A549 (cell line): ENCODE measurements around the gene ZNF341. TPM values are rescaled to one million over a fixed set of nuclear protein-coding genes. Genes with fewer than 3 reads are reported as not detected.

Experiments
- ATAC-seq, 2 experiments: fragments of 200-7000 bp in 1 of 2; fragments of >200 bp in 1 of 2; cut with Nextera tagmentation in 1 of 2; cut with Tn5 transposase in 1 of 2; 3 replicates each; pipeline versions ENCODE4 v1.8.0 to v1.9.1; 2018 to 2020; ENCODE audit warnings: mild to moderate bottlenecking in 1 of 2, moderate library complexity in 1 of 2
- CTCF ChIA-PET: fragments of 300-600 bp; sonication (Branson Sonifier 250); formaldehyde crosslinking; extraction: SDS; loops from one replicate; lab custom pipeline; 2021; ENCODE audit warnings: antibody characterized with exemption, inconsistent platforms; lab: Yijun Ruan, JAX
- POLR2A ChIA-PET: fragments of 350-600 bp; formaldehyde crosslinking; extraction: SDS; loops from one replicate; lab custom pipeline; 2021; ENCODE audit warnings: antibody characterized with exemption, inconsistent platforms; lab: Yijun Ruan, JAX
- DNase-seq, 2 experiments: peaks; one replicate each; pipeline versions ENCODE4 v3.0.0 to v3.0.0-alpha.2; 2011 to 2016; ENCODE audit warnings: low read depth in 1 of 2, low spot score in 1 of 2
- FAIRE-seq: peaks from 2 replicates; lab custom pipeline; 2011; peaks lifted over from hg19 to GRCh38; lab: Jason Lieb, UNC
- H3K27ac ChIP-seq, 2 experiments: fragments of >200 bp; sonication (Bioruptor Twin); formaldehyde crosslinking; 3 replicates each; pipeline ENCODE4 v1.5.1; 2016 to 2017
- H3K4me1 ChIP-seq: fragments of >200 bp; sonication (Bioruptor Twin); formaldehyde crosslinking; 3 replicates; pipeline ENCODE4 v1.6.1; 2016
- H3K4me2 ChIP-seq: fragments of >200 bp; sonication (Bioruptor Twin); formaldehyde crosslinking; 3 replicates; pipeline ENCODE4 v1.6.1; 2016
- H3K4me3 ChIP-seq: fragments of >200 bp; sonication (Bioruptor Twin); formaldehyde crosslinking; 3 replicates; pipeline ENCODE4 v1.5.1; 2016
- H3K9me3 ChIP-seq: fragments of >200 bp; sonication (Bioruptor Twin); formaldehyde crosslinking; 3 replicates; pipeline ENCODE4 v1.6.1; 2016
- ATOH8 ChIP-seq: fragments of 250-450 bp; sonication (Bioruptor Pico); IDR thresholded peaks from 2 replicates; pipeline ENCODE4 v1.5.0; 2020; ENCODE audit warnings: low read depth, mild to moderate bottlenecking, moderate library complexity
- CBX2 ChIP-seq: fragments of 200-600 bp; sonication (generic); IDR thresholded peaks from 2 replicates; pipeline ENCODE4 v1.6.1; 2016; ENCODE audit warnings: low read depth, mild to moderate bottlenecking, borderline replicate concordance
- CBX8 ChIP-seq: fragments of 200-600 bp; sonication (generic); IDR thresholded peaks from 2 replicates; pipeline ENCODE4 v1.6.1; 2016
- CEBPB ChIP-seq, 2 experiments: fragments of >200 bp in 1 of 2; sonication (Bioruptor Twin) in 1 of 2; formaldehyde crosslinking in 1 of 2; IDR thresholded peaks; 2 replicates each; pipeline ENCODE4 v1.6.1; 2012 to 2016
- CHD4 ChIP-seq: fragments of 200-600 bp; sonication (generic); IDR thresholded peaks from 2 replicates; pipeline ENCODE4 v1.6.1; 2016; ENCODE audit warnings: antibody characterized with exemption, mild to moderate bottlenecking, borderline replicate concordance
- EHF ChIP-seq: fragments of 250-450 bp; sonication (Bioruptor Pico); IDR thresholded peaks from 2 replicates; pipeline ENCODE4 v1.5.0; 2020; ENCODE audit warnings: mild to moderate bottlenecking
- EHMT2 ChIP-seq: fragments of 200-600 bp; sonication (generic); IDR thresholded peaks from 2 replicates; pipeline ENCODE4 v1.6.1; 2016; ENCODE audit warnings: antibody characterized with exemption, low read depth, mild to moderate bottlenecking, moderate library complexity
- EP300 ChIP-seq, 2 experiments: fragments of >200 bp; sonication (Bioruptor Twin); formaldehyde crosslinking; IDR thresholded peaks; 2 replicates in 1 of 2; 3 replicates in 1 of 2; pipeline ENCODE4 v1.6.1; 2016 to 2017
- FOXS1 ChIP-seq: fragments of 250-450 bp; sonication (Bioruptor Pico); IDR thresholded peaks from 2 replicates; pipeline ENCODE4 v1.5.0; 2020; ENCODE audit warnings: mild to moderate bottlenecking, moderate library complexity
- GATA3 ChIP-seq: IDR thresholded peaks from 2 replicates; pipeline ENCODE4 v1.6.1; 2012; ENCODE audit warnings: borderline replicate concordance
- HDAC2 ChIP-seq: fragments of 200-600 bp; sonication (generic); IDR thresholded peaks from 2 replicates; pipeline ENCODE4 v1.6.1; 2016
- HES2 ChIP-seq: fragments of >200 bp; sonication (Bioruptor Twin); formaldehyde crosslinking; IDR thresholded peaks from 2 replicates; pipeline ENCODE4 v1.6.1; 2016
- HOXB13 ChIP-seq: fragments of 250-450 bp; sonication (Bioruptor Pico); IDR thresholded peaks from 2 replicates; pipeline ENCODE4 v1.5.0; 2020; ENCODE audit warnings: low read depth, mild to moderate bottlenecking, moderate library complexity
- JUN ChIP-seq, 2 experiments: fragments of >200 bp; sonication (Bioruptor Twin); formaldehyde crosslinking; IDR thresholded peaks; 2 replicates in 1 of 2; 3 replicates in 1 of 2; pipeline ENCODE4 v1.6.1; 2016 to 2017
- JUNB ChIP-seq: fragments of >200 bp; sonication (Bioruptor Twin); formaldehyde crosslinking; IDR thresholded peaks from 2 replicates; pipeline ENCODE4 v1.6.1; 2016
- KDM5A ChIP-seq: fragments of 200-600 bp; sonication (generic); IDR thresholded peaks from 2 replicates; pipeline ENCODE4 v1.6.1; 2016; ENCODE audit warnings: antibody characterized with exemption, mild to moderate bottlenecking
- MAFK ChIP-seq: fragments of 450-650 bp; IDR thresholded peaks from 2 replicates; pipeline ENCODE4 v1.6.1; 2014; ENCODE audit not compliant: partially characterized antibody
- MYC ChIP-seq: IDR thresholded peaks from 2 replicates; pipeline ENCODE4 v1.6.1; 2012; ENCODE audit warnings: mild to moderate bottlenecking, inconsistent platforms, low read length, improper control_type of control experiment, borderline replicate concordance
- NPAS2 ChIP-seq: fragments of 250-450 bp; sonication (Bioruptor Pico); IDR thresholded peaks from 2 replicates; pipeline ENCODE4 v1.8.0; 2022; ENCODE audit warnings: mild to moderate bottlenecking, moderate library complexity, borderline replicate concordance
- NR3C1 ChIP-seq: fragments of >200 bp; sonication (Bioruptor Twin); formaldehyde crosslinking; IDR thresholded peaks from 3 replicates; pipeline ENCODE4 v1.6.1; 2017
- POLR2A ChIP-seq: IDR thresholded peaks from 2 replicates; pipeline ENCODE4 v1.6.1; 2012; ENCODE audit warnings: mild to moderate bottlenecking, low read length
- POLR2AphosphoS2 ChIP-seq: conservative IDR thresholded peaks from 2 replicates; pipeline ENCODE4 v1.6.1; 2012; ENCODE audit warnings: low read length, improper control_type of control experiment, inconsistent platforms
- RARB ChIP-seq: fragments of 250-450 bp; sonication (Bioruptor Pico); IDR thresholded peaks from 2 replicates; pipeline ENCODE4 v1.8.0; 2021; ENCODE audit warnings: mild to moderate bottlenecking, moderate library complexity
- RCOR1 ChIP-seq: fragments of 150-350 bp; IDR thresholded peaks from 2 replicates; pipeline ENCODE4 v1.6.1; 2014; ENCODE audit warnings: antibody characterized with exemption, low read length, low read depth
- SREBF2 ChIP-seq: fragments of 450-650 bp; IDR thresholded peaks from 2 replicates; pipeline ENCODE4 v1.6.1; 2014; ENCODE audit warnings: mild to moderate bottlenecking, moderate library complexity
- TFCP2L1 ChIP-seq: fragments of 250-450 bp; sonication (Bioruptor Pico); IDR thresholded peaks from 2 replicates; pipeline ENCODE4 v1.5.0; 2021; ENCODE audit warnings: mild to moderate bottlenecking
- ZC3H11A ChIP-seq: fragments of 450-650 bp; IDR thresholded peaks from 2 replicates; pipeline ENCODE4 v1.6.1; 2014; ENCODE audit warnings: antibody characterized with exemption, mild to moderate bottlenecking
- ZFP36 ChIP-seq: fragments of 450-650 bp; IDR thresholded peaks from 2 replicates; pipeline ENCODE4 v1.6.1; 2014; ENCODE audit warnings: borderline replicate concordance; ENCODE audit not compliant: partially characterized antibody
- ZNF302 ChIP-seq: fragments of 250-450 bp; sonication (Bioruptor Pico); IDR thresholded peaks from 2 replicates; pipeline ENCODE4 v1.9.0; 2021; ENCODE audit warnings: inconsistent platforms, mild to moderate bottlenecking, moderate library complexity
- ZSCAN20 ChIP-seq: fragments of 250-450 bp; sonication (Bioruptor Pico); IDR thresholded peaks from 2 replicates; pipeline ENCODE4 v1.8.0; 2022; ENCODE audit warnings: mild to moderate bottlenecking, moderate library complexity
- WGBS: methylation state at CpG from one replicate; pipeline ENCODE4 v1.1.6; 2017; ENCODE audit errors: missing lambda C conversion rate; 5-methylcytosine and 5-hydroxymethylcytosine counted together
- polyA plus RNA-seq, 4 experiments: library from polyadenylated mRNA; depleted of rRNA in 3 of 4; stranded (reverse); fragments of >200 nt; fragmentation: RNase III in 1 of 4; extraction: RNeasy Plus Mini Kit Qiagen cat#74134 plus additional on column Dnase treatment in 1 of 4; gene quantifications; 2 replicates in 3 of 4; 3 replicates in 1 of 4; pipeline ENCODE4 v1.2.3, GENCODE V29; 2011 to 2017
- TF ChIP-seq, protein P1 (sequence below): fragments of 150-350 bp; IDR thresholded peaks from 2 replicates; pipeline ENCODE4 v1.6.1; 2014; ENCODE audit warnings: low read depth, mild to moderate bottlenecking, low read length
- TF ChIP-seq, protein P2 (sequence below): IDR thresholded peaks from 2 replicates; pipeline ENCODE4 v1.6.1; 2012

ZNF341 gene
- polyA plus RNA-seq, 2 of the 4 experiments (the other 2 are of a cell fraction), result 2.1 to 4.1 TPM

GRCh38 chr20:33733654-33734576 is 2.1 kb downstream of the ZNF341 start (continued):
- TF ChIP-seq, protein P1, sequence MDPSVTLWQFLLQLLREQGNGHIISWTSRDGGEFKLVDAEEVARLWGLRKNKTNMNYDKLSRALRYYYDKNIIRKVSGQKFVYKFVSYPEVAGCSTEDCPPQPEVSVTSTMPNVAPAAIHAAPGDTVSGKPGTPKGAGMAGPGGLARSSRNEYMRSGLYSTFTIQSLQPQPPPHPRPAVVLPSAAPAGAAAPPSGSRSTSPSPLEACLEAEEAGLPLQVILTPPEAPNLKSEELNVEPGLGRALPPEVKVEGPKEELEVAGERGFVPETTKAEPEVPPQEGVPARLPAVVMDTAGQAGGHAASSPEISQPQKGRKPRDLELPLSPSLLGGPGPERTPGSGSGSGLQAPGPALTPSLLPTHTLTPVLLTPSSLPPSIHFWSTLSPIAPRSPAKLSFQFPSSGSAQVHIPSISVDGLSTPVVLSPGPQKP, result no peak
- no peak for TF ChIP-seq FOXS1 (CRISPR knock-in tag)
- no peak for TF ChIP-seq SREBF2
- no peak for TF ChIP-seq ATOH8 (CRISPR knock-in tag)
- TF ChIP-seq, protein P2, sequence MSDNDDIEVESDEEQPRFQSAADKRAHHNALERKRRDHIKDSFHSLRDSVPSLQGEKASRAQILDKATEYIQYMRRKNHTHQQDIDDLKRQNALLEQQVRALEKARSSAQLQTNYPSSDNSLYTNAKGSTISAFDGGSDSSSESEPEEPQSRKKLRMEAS, result peak; percentile 70
- TF ChIP-seq MAFK, result no peak
- no peak for TF ChIP-seq MYC
- TF ChIP-seq RARB (CRISPR knock-in tag), result 0 out of 2 replicates have a peak, but pooled peaks have one; percentile 14
- no peak for TF ChIP-seq JUN (IDR thresholded peaks at IDR 0.05)
- TF ChIP-seq NPAS2 (CRISPR knock-in tag), result no peak
- TF ChIP-seq TFCP2L1 (CRISPR knock-in tag), result no peak
- TF ChIP-seq EP300 (IDR thresholded peaks at IDR 0.05), result peak; percentile 9 to 29; a peak in 1 of 5 replicates
- peak; percentile 68 for TF ChIP-seq GATA3
- TF ChIP-seq ZSCAN20 (CRISPR knock-in tag), result no peak
- no peak for TF ChIP-seq NR3C1
- no peak for TF ChIP-seq EHMT2
- TF ChIP-seq RCOR1, result no peak
- no peak for TF ChIP-seq CHD4
- TF ChIP-seq ZNF302 (CRISPR knock-in tag), result no peak
- TF ChIP-seq HOXB13 (CRISPR knock-in tag), result no peak
- TF ChIP-seq HDAC2, result no peak
- TF ChIP-seq HES2, result peak; percentile 16; the same call in 1 of the 2 replicates
- no peak for TF ChIP-seq POLR2AphosphoS2
- no peak for TF ChIP-seq ZC3H11A
- TF ChIP-seq POLR2A, result no peak
- TF ChIP-seq JUNB, result no peak
- peak; percentile 81; the same call in 1 of the 2 replicates for TF ChIP-seq EHF (CRISPR knock-in tag)
- TF ChIP-seq ZFP36, result no peak
- TF ChIP-seq CEBPB (IDR thresholded peaks at IDR 0.05), result peak; percentile 76 to 93; a peak in 3 of 4 replicates
- no peak for TF ChIP-seq CBX8

- DNase-seq (no peak), FAIRE-seq (no peak), ATAC-seq (no peak)
- CTCF ChIA-PET, result no interaction called here
- peak; percentile 73; the same call in 1 of the 2 replicates for TF ChIP-seq KDM5A
- TF ChIP-seq CBX2, result no peak
- no peak overlapping the region for H3K4me2 ChIP-seq
- H3K27ac ChIP-seq, result no peak overlapping the region
- H3K4me1 ChIP-seq, result peaks cover 21% of the 10 kb centered on the region
- H3K9me3 ChIP-seq, result peaks cover 27% of the 10 kb centered on the region
- no peak overlapping the region for H3K4me3 ChIP-seq
- POLR2A ChIA-PET, result no interaction called here
- 94% methylated on average over 3 of the region's 3 CpGs for WGBS
Measured at GRCh38 chr20:33736962-33737361, 5.2 kb downstream of the ZNF341 start.
